IPS DF 6.9 (cell line): ENCODE measurements around the gene STAT6.
A peak's percentile ranks its signal among the peaks of the same experiment; 100 is the strongest.

Experiments used
- DNase-seq: peaks from one replicate; pipeline ENCODE4 v3.0.0-alpha.2; 2013; ENCODE audit warnings: low read depth, low spot score
- H3K27ac ChIP-seq: one replicate; pipeline ENCODE4 v1.5.1; 2013; ENCODE audit warnings: low read length, control low read depth
- H3K27me3 ChIP-seq: 2 replicates; pipeline ENCODE4 v1.6.1; 2013; ENCODE audit warnings: mild to moderate bottlenecking, low read length; ENCODE audit not compliant: control insufficient read depth, insufficient read depth
- H3K36me3 ChIP-seq: 2 replicates; pipeline ENCODE4 v1.6.1; 2013; ENCODE audit warnings: low read length; ENCODE audit not compliant: control insufficient read depth, insufficient read depth
- H3K4me1 ChIP-seq: 2 replicates; pipeline ENCODE4 v1.6.1; 2013; ENCODE audit warnings: low read length; ENCODE audit not compliant: control insufficient read depth, insufficient read depth
- H3K4me3 ChIP-seq: 2 replicates; pipeline ENCODE4 v1.5.1; 2013; ENCODE audit warnings: mild to moderate bottlenecking, low read length
- H3K9me3 ChIP-seq: 2 replicates; pipeline ENCODE4 v1.6.1; 2013; ENCODE audit warnings: low read length, inconsistent platforms; ENCODE audit not compliant: control insufficient read depth, insufficient read depth
- WGBS: extraction: QIAGEN DNeasy Blood & Tissue Kit; methylation state at CpG from one replicate; pipeline ENCODE4 v1.1.7; 2013; ENCODE audit warnings: mixed read lengths, missing lambda C conversion rate; ENCODE audit not compliant: insufficient read length, insufficient coverage; 5-methylcytosine and 5-hydroxymethylcytosine counted together

Gene STAT6

DNA sequence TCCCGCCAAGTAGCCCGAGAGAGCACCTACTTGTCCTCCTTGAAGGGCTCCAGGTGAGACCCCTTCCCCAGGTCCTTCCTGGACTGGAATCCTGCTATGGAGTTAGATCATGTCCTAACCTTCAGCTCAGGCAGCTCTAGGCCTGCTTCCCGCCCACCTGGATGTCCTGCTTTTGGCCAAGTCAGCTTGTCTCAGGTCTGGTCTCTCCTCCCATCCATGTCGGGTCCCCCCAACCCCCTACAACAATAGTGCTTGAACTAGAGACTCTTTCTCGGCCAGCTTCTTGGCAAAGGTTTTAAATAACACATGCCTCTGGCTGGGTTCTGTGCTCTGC, 18.7 kb downstream of the STAT6 start:
- Histone ChIP-seq H3K36me3 (peaks cover 11% of the 10 kb centered on the region; the same call in 1 of the 2 replicates), H3K27ac (no peak overlapping the region), H3K9me3 (no peaks in the 10 kb centered on the region), H3K4me1 (peaks cover 8% of the 10 kb centered on the region), H3K4me3 (no peak overlapping the region), H3K27me3 (no peaks in the 10 kb centered on the region)
- no peak for DNase-seq
- no CpG with 5 or more reads among the region's 5 CpGs for WGBS

DNA sequence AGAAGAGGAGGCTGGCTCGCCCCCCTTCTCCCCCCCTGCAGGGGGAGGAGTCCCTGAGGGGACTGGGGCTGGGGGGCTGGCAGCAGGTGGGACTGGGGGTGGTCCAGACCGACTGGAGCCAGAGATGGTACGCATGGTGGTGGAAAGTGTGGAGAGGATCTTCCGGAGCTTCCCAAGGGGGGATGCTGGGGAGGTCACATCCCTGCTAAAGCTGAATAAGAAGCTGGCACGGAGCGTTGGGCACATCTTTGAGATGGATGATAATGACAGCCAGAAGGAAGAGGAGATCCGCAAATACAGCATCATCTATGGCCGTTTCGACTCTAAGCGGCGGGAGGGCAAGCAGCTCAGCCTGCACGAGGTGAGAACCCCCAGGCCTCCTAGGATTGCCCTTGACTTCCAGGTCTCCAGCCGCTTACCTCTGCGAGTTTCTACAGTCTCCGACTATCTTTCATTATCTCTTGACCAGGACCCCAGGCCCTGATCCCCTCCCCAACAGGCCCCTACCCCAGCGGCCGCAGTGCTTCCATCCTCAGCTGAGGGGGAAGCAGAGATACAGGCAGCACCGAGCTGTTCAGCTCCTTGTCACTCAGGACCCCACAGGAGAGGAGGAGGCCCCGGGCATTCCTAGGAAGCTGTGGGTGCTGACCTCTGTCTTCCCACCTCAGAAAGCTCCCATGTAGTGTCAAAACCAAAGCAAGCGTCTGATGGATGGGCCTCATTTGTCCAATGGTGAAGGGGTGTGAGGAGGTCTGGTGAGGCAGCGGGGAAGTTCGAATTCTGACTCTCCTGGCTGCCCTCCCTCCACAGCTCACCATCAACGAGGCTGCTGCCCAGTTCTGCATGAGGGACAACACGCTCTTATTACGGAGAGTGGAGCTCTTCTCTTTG, 19.3 kb downstream of the STAT6 start:
- H3K36me3 ChIP-seq: peaks cover 11% of the 10 kb centered on the region; the same call in 1 of the 2 replicates
- H3K9me3 ChIP-seq: no peaks in the 10 kb centered on the region
- no peaks in the 10 kb centered on the region for H3K27me3 ChIP-seq
- H3K4me3 ChIP-seq: no peak overlapping the region
- no peak overlapping the region for H3K27ac ChIP-seq
- no peak for DNase-seq
- no CpG with 5 or more reads among the region's 25 CpGs for WGBS
- H3K4me1 ChIP-seq: peaks cover 8% of the 10 kb centered on the region

DNA sequence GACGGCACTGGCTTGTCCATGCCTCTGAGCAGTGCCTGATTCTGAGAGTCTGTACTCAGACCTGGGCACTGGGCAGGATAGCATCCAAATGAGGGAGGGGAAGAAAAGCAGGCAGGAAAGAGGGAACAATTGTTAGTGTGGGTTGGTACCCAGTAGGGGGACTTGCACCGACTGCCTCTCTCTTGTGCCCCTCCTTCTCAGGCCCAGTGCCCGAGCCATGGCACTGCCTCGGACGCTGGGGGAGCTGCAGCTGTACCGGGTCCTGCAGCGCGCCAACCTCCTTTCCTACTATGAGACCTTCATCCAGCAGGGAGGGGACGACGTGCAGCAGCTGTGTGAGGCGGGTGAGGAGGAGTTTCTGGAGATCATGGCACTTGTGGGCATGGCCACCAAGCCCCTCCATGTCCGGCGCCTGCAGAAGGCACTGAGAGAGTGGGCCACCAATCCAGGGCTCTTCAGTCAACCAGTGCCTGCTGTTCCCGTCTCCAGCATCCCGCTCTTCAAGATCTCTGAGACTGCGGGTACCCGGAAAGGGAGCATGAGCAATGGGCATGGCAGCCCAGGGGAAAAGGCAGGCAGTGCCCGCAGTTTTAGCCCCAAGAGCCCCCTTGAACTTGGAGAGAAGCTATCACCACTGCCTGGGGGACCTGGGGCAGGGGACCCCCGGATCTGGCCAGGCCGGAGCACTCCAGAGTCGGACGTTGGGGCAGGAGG, 20.1 kb downstream of the STAT6 start:
- DNase-seq: no peak
- H3K4me3 ChIP-seq: no peak overlapping the region
- peaks cover 11% of the 10 kb centered on the region; the same call in 1 of the 2 replicates for H3K36me3 ChIP-seq
- WGBS: no CpG with 5 or more reads among the region's 22 CpGs
- H3K27me3 ChIP-seq: no peaks in the 10 kb centered on the region
- peaks cover 8% of the 10 kb centered on the region for H3K4me1 ChIP-seq
- no peaks in the 10 kb centered on the region for H3K9me3 ChIP-seq
- no peak overlapping the region for H3K27ac ChIP-seq

DNA sequence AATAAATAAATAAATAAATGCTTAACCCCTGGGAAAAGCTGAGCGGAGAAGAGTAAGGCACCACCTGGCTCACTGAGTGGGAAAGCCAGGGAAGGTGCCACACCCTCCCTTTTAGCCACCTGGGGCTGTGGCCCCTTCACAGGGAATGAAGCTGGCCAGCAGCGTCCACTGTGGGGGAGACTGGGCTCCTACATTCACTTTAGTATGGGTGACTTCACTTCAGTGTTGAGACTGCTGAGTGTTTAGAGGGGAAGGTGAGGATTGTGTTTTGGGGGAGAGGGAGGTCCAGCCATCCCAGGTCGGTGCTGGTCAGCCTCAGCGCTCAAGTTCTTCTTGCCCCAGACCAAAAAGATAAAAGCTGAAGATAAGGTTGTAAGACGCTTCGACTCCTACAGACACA, 20.7 kb downstream of the STAT6 start:
- DNase-seq: no peak
- WGBS: no CpG with 5 or more reads among the region's 6 CpGs
- Histone ChIP-seq H3K9me3 (no peaks in the 10 kb centered on the region), H3K36me3 (peaks cover 10% of the 10 kb centered on the region; the same call in 1 of the 2 replicates), H3K4me1 (peaks cover 11% of the 10 kb centered on the region), H3K27ac (no peak overlapping the region), H3K27me3 (no peaks in the 10 kb centered on the region), H3K4me3 (no peak overlapping the region)

DNA sequence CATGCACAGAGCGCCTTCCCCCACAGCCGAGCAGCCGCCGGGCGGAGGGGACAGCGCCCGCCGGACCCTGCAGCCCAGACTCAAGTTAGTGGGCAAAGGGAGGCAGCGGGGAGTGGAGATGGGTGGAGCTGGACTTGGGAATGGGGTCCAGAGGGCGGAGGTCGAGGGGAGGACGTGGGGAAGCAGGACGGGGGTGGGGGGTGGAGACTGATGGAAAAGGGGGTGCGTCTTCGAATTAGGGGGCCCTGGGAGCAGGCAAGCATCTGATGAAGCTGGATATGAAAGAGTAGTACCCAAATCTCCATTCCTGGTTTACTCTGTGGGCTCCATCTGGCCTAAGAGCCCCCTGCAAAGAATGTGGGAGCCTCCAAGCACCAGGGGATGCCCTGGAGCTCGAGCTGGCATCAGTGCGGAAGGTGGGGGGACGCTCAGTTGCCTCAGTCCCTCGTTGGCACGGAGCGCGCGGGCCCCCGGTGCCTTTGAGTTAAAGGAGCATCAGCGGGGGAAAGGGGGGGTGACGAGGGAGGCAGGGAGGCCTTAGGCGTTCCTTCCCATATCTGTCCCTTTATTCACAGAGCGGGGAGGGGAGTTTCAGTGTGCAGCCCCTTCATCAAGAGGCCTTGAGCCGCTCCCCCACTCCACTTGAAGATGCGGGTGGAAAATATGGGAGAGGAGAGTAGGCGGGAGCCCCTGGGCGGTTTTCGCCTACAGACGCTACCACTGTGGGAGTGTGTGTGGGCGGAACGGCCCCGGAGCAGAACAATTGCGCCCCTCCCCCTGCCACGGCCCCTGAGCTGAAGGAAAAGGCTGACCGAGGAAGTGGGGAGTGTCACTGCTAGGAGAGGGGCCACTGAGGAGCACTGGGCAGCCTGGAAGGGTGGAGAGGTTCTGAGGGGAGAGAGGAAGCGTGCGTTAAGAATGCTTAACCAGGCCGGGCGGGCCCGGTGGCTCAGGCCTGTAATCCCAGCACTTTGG, 21.6 kb downstream of the STAT6 start:
- H3K4me3 ChIP-seq: peak overlapping the region; percentile 89
- WGBS: no CpG with 5 or more reads among the region's 45 CpGs
- DNase-seq: no peak
- peaks cover 9% of the 10 kb centered on the region for H3K4me1 ChIP-seq
- H3K9me3 ChIP-seq: no peaks in the 10 kb centered on the region
- H3K27me3 ChIP-seq: no peaks in the 10 kb centered on the region
- no peak overlapping the region for H3K27ac ChIP-seq
- H3K36me3 ChIP-seq: peaks cover 7% of the 10 kb centered on the region; the same call in 1 of the 2 replicates

DNA sequence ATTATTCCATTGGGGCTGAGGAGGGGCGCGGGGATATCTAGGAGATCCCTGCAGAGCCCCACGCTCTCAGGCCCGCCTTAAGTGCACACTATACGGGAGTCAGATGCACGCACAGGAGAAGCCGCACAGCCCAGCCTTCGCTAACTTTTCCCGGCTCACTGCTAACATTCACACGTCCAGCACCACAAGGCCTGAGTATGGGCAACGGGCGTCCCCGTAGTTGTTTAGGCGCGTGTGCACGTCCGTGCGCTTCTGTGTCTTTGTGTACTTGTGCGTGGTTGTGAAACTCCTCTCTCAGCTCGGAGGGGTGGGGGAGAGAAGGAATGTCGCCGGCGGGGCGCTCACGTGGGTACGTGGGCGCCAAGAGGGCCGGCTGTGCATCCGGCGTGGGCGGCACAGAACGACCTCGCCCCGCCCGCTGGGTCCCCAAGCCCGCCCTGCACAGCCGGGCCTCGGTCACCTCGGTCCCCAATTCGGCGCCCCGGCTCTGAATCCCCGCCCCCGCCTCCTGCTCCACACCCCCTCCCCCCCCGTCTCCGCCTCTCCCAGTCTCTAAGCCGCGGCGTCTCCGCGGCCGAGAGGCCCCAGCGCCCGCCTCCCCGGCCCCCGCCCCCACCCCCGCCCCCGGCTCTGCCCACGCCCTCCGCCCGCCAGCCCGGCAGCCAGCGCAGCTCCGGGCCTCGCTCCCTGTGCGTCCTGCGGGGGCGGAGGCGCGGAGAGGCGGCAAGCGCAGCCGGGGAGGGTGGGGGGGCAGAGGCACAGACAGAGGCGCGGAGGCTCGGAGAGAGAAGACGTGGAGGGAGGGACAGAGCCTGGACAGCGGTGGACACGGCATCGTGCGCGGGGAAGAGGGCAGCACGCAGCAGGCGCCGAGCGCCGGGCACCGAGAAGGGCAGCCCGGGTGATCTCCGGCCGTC, 22.6 kb downstream of the STAT6 start, which contains the start of gene NAB2:
TSS of gene NAB2 (plus strand) at position 761 of the 917 bp plus-strand sequence. CDS start 158 bp downstream, outside the sequence.
- Histone ChIP-seq H3K36me3 (peaks cover 4% of the 10 kb centered on the region; the same call in 1 of the 2 replicates), H3K4me3 (peak within 1 kb of the TSS; percentile 89), H3K27me3 (no peaks in the 10 kb centered on the region), H3K4me1 (peaks cover 5% of the 10 kb centered on the region), H3K9me3 (no peaks in the 10 kb centered on the region), H3K27ac (no peak within 1 kb of the TSS)
- DNase-seq: no peak
- no CpG with 5 or more reads among the region's 91 CpGs for WGBS

DNA sequence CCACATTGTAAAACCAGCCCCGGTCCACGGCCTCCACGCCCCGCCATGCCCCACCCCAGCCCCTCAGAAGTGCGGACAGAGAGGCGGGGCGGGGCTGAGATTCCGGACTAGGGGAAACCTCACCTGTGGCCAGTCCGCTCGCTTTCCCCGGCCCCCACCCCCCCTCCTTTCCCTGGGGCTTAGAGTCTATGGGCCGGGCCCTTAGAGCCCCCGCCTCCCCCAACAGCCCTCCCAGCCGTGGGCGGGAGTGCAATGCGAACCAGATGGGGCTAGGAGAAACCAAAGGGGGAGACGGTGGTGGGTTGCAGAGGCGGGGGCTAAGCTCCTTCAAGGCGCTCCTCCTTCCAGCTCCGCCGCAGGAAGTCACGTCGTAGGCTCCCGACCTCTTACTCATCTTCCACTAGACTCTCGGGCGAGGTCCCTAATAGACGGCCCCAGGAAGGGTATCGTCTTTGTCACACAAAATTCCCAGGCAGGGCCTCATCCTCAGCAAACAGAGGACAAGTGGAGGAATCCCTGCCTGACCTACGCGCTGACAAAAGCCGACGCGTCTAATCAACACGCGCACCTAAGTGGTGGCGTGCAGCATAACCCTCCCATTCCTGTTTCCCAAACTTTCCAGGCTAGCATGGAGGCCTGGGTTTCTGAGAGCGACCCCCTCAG, 23.3 kb downstream of the STAT6 start:
- no CpG with 5 or more reads among the region's 37 CpGs for WGBS
- Histone ChIP-seq H3K9me3 (no peaks in the 10 kb centered on the region), H3K27ac (no peak overlapping the region), H3K27me3 (no peaks in the 10 kb centered on the region), H3K4me1 (peaks cover 3% of the 10 kb centered on the region), H3K36me3 (peaks cover 4% of the 10 kb centered on the region; the same call in 1 of the 2 replicates), H3K4me3 (peak overlapping the region; percentile 38; the same call in 1 of the 2 replicates)
- DNase-seq: no peak

DNA sequence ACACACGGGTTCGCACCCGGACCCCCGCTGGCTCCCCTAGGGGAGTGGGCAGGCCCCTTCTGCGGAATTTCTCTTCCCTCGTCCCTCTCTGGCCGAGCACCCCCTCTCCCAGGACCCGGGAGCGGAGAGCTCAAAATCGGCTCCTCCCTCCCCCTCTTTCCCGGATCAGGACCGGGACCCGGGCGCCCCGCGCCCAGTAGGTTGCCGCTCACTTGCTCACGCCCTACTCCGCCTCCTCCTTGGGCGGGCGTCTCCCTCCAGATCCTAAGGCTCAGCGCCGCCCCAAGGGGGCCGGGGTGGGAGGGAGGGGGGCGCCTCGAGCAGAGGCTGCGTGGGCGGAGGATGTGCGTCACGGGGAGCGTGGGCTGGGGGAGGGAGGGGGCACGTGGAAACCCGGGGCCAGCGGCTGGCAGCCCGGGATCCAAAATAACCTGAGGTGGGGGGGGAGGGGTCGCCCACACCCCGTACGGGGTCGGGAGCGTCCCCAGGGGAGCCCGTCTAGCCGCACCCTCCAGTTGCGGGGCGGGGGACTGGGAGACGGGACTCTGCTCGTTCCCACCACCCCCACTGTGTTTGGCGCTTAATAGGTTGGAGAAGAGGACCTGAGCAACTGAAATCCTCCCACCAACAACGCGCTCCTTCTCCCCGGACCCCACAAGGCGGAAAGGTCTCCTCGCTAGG, 24.0 kb downstream of the STAT6 start:
- no peak for DNase-seq
- no peaks in the 10 kb centered on the region for H3K36me3 ChIP-seq
- H3K9me3 ChIP-seq: no peaks in the 10 kb centered on the region
- peaks cover 3% of the 10 kb centered on the region for H3K4me1 ChIP-seq
- peak overlapping the region; percentile 38; the same call in 1 of the 2 replicates for H3K4me3 ChIP-seq
- WGBS: no CpG with 5 or more reads among the region's 52 CpGs
- H3K27ac ChIP-seq: no peak overlapping the region
- H3K27me3 ChIP-seq: no peaks in the 10 kb centered on the region
